ENCODE results near the gene RBBP4. TPM values are rescaled to one million over a fixed set of nuclear protein-coding genes. Genes with fewer than 3 reads are reported as not detected.
A peak's percentile ranks its signal among the peaks of the same experiment; 100 is the strongest.

RBBP4 gene
- total RNA-seq, 1 donor from 2014 or later = 80.3 TPM

DNA sequence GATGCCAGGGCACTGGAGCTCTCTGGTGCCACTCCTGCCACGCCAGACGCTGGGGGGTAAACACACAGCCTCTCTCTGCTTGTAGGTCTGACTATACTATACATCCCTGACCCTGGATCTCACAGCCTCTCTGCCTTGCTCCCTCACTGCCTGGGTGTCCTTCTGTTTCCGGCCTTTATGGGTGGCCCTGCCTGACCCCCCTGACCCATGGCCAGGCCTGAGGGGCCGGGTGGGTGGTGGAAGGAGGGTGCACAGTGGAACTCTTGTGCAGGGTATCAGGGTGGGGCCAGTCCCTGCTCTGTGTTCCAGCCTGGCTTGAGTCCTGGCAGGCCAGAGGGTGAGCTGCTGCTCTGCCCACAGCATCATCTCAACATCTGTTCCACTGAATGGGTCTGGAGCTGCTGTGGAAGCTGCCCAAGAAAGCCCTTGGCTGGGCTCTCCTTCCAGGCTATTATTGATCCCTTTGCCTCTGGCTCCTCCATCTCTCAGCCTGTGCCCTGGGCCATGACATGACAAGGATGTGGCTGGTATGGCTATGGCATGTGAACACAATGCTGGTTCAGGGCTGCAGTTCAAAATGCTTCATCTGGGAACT, 68.8 kb downstream of the RBBP4 start:
- intact Hi-C loops (cut with DNase I) = loop anchor here (10.0 kb wide), 1 partner anchor 155 kb away; the partner anchor contains the start of gene FNDC5
- H3K4me1 ChIP-seq = peaks cover 4% of the 10 kb centered on the region

DNA sequence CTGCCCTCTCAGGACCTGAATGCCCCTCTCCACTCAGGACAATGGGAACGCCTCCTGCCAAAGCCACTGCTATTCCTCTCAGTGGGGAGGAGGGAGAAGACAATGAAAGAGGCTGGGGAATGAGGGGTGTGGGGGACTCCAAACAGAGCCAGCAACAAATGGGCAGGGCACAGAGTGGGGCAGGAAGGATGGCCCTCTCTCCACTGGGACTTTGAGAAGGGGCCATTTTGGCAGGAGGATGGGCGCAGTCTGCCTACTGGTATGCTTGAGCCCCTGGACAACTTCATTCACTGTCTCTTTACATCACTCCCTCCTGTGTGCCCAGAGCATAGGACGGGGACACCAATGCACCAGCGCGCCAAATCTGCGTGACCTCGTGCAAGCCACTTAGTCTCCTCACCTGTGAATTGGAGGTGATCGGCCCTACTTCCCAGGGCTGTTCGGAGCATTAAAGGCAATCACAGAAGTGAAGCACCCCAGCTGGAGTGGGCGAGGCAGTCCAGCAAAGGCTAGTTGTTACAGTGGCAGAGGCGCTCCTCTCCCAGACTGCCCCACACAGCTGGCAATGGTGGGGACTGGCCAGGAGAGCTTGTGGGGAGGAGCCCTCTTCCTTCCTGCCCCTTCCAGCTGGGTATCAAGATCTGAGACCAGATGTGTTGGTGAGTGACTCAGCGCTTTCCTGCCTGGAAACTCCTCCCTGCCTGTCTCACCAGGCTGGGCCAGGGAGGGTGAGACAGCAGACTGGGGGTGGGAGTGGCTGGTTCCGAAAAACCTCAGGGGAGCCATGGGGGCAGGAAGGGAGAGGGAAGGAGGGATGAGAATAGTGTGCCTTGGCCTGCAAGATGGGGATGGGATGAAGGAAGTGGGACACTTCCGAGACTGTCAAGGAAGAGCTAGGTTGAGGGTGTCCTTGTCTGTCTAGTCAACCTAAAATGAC, 73.9 kb downstream of the RBBP4 start:
- no peak for DNase-seq (ENCODE audit: extremely low spot score in 2 of 2)
- Histone ChIP-seq H3K27ac (peak overlapping the region; percentile 62), H3K27me3 (no peaks in the 10 kb centered on the region), H3K36me3 (no peaks in the 10 kb centered on the region), H3K9me3 (no peaks in the 10 kb centered on the region), H3K4me1 (peaks cover 14% of the 10 kb centered on the region), H3K4me3 (no peak overlapping the region)
- TF ChIP-seq POLR2A (IDR thresholded peaks at IDR 0.05) (no peak), POLR2AphosphoS5 (IDR thresholded peaks at IDR 0.05; ENCODE audit: insufficient read depth in 1 of 2, low read depth in 1 of 2) (peak; percentile 60 to 63)
- TF ChIP-seq, protein P1, sequence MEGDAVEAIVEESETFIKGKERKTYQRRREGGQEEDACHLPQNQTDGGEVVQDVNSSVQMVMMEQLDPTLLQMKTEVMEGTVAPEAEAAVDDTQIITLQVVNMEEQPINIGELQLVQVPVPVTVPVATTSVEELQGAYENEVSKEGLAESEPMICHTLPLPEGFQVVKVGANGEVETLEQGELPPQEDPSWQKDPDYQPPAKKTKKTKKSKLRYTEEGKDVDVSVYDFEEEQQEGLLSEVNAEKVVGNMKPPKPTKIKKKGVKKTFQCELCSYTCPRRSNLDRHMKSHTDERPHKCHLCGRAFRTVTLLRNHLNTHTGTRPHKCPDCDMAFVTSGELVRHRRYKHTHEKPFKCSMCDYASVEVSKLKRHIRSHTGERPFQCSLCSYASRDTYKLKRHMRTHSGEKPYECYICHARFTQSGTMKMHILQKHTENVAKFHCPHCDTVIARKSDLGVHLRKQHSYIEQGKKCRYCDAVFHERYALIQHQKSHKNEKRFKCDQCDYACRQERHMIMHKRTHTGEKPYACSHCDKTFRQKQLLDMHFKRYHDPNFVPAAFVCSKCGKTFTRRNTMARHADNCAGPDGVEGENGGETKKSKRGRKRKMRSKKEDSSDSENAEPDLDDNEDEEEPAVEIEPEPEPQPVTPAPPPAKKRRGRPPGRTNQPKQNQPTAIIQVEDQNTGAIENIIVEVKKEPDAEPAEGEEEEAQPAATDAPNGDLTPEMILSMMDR (IDR thresholded peaks at IDR 0.05) = no peak
- intact Hi-C loops (cut with DNase I) = no loop called here

More for the DNA sequence above, 68.8 kb downstream of the RBBP4 start:
- H3K36me3 ChIP-seq = no peaks in the 10 kb centered on the region
- H3K9me3 ChIP-seq = no peaks in the 10 kb centered on the region
- H3K27ac ChIP-seq = no peak overlapping the region
- TF ChIP-seq POLR2AphosphoS5 (IDR thresholded peaks at IDR 0.05; ENCODE audit: insufficient read depth in 1 of 2, low read depth in 1 of 2) (no peak), POLR2A (IDR thresholded peaks at IDR 0.05) (no peak)
- TF ChIP-seq, protein P1 (IDR thresholded peaks at IDR 0.05) = no peak
- no peak overlapping the region for H3K4me3 ChIP-seq
- no peaks in the 10 kb centered on the region for H3K27me3 ChIP-seq
- DNase-seq (ENCODE audit: extremely low spot score in 2 of 2) = no peak

- no peak overlapping the region for H3K4me3 ChIP-seq
- no peaks in the 10 kb centered on the region for H3K27me3 ChIP-seq
- intact Hi-C loops (cut with DNase I) = no loop called here
- H3K27ac ChIP-seq = peak overlapping the region; percentile 62
- peaks cover 14% of the 10 kb centered on the region for H3K4me1 ChIP-seq
- no peaks in the 10 kb centered on the region for H3K36me3 ChIP-seq
- H3K9me3 ChIP-seq = no peaks in the 10 kb centered on the region
- TF ChIP-seq, protein P1 (IDR thresholded peaks at IDR 0.05) = no peak
- no peak for DNase-seq (ENCODE audit: extremely low spot score in 2 of 2)
Observed at GRCh38 chr1:32725615-32725982, 74.6 kb downstream of the RBBP4 start.

- no peak for TF ChIP-seq POLR2A (IDR thresholded peaks at IDR 0.05)
- TF ChIP-seq POLR2AphosphoS5 (IDR thresholded peaks at IDR 0.05; ENCODE audit: insufficient read depth in 1 of 2, low read depth in 1 of 2) = no peak
- TF ChIP-seq, protein P1 (IDR thresholded peaks at IDR 0.05) = no peak
- intact Hi-C loops (cut with DNase I) = no loop called here
- DNase-seq (ENCODE audit: extremely low spot score in 2 of 2) = no peak
Observed at GRCh38 chr1:32727876-32728275, 76.9 kb downstream of the RBBP4 start.

More at GRCh38 chr1:32727876-32728275, 76.9 kb downstream of the RBBP4 start:
- H3K9me3 ChIP-seq = no peaks in the 10 kb centered on the region
- no peak overlapping the region for H3K4me3 ChIP-seq
- H3K4me1 ChIP-seq = peaks cover 14% of the 10 kb centered on the region
- no peak overlapping the region for H3K27ac ChIP-seq
- H3K27me3 ChIP-seq = no peaks in the 10 kb centered on the region
- H3K36me3 ChIP-seq = no peaks in the 10 kb centered on the region
